H9 (cell line): ENCODE data around the gene REEP1. TPM values are rescaled to one million over a fixed set of nuclear protein-coding genes. Genes with fewer than 3 reads are reported as not detected.

ENCODE experiments used
- DNase-seq: peaks from one replicate; pipeline ENCODE4 v3.0.0-alpha.2; 2017
- H2AFZ ChIP-seq: one replicate; pipeline ENCODE4 v1.6.1; 2013; ENCODE audit warnings: mild to moderate bottlenecking, low read length, control low read depth, moderate library complexity
- H2AK5ac ChIP-seq: 2 replicates; pipeline ENCODE4 v1.6.1; 2013; ENCODE audit warnings: low read length, control low read depth, mixed read lengths; ENCODE audit not compliant: insufficient read length
- H2BK120ac ChIP-seq: one replicate; pipeline ENCODE4 v1.6.1; 2013; ENCODE audit warnings: low read depth, mild to moderate bottlenecking, low read length, control low read depth, inconsistent platforms; ENCODE audit not compliant: poor library complexity, severe bottlenecking
- H2BK12ac ChIP-seq: 2 replicates; pipeline ENCODE4 v1.6.1; 2013; ENCODE audit warnings: low read length, control low read depth, mixed read lengths, low read depth; ENCODE audit not compliant: insufficient read length
- H2BK15ac ChIP-seq: 2 replicates; pipeline ENCODE4 v1.6.1; 2013; ENCODE audit warnings: low read depth, low read length, control low read depth
- H2BK20ac ChIP-seq: one replicate; pipeline ENCODE4 v1.6.1; 2013; ENCODE audit warnings: low read depth, mild to moderate bottlenecking, low read length, control low read depth, inconsistent platforms; ENCODE audit not compliant: poor library complexity, severe bottlenecking
- H2BK5ac ChIP-seq: 2 replicates; pipeline ENCODE4 v1.6.1; 2013; ENCODE audit warnings: low read length, control low read depth, mixed read lengths; ENCODE audit not compliant: insufficient read length
- H3K14ac ChIP-seq: 2 replicates; pipeline ENCODE4 v1.6.1; 2013; ENCODE audit warnings: low read length, control low read depth; ENCODE audit not compliant: insufficient read depth
- H3K18ac ChIP-seq: 2 replicates; pipeline ENCODE4 v1.6.1; 2013; ENCODE audit warnings: low read depth, mild to moderate bottlenecking, mixed read lengths, low read length, control low read depth; ENCODE audit not compliant: insufficient read length
- H3K23ac ChIP-seq: 2 replicates; pipeline ENCODE4 v1.6.1; 2013; ENCODE audit warnings: low read length, control low read depth, mixed read lengths, low read depth; ENCODE audit not compliant: insufficient read length
- H3K23me2 ChIP-seq: 2 replicates; pipeline ENCODE4 v1.6.1; 2013; ENCODE audit warnings: low read depth, mild to moderate bottlenecking, mixed read lengths, low read length, control low read depth; ENCODE audit not compliant: insufficient read length, poor library complexity, severe bottlenecking
- H3K27ac ChIP-seq: 2 replicates; pipeline ENCODE4 v1.5.1; 2013; ENCODE audit warnings: low read length, control low read depth, mixed read lengths, low read depth; ENCODE audit not compliant: insufficient read length
- H3K27me3 ChIP-seq: 2 replicates; pipeline ENCODE4 v1.6.1; 2013; ENCODE audit warnings: low read length, control low read depth, inconsistent platforms; ENCODE audit not compliant: insufficient read depth
- H3K4ac ChIP-seq: 2 replicates; pipeline ENCODE4 v1.6.1; 2013; ENCODE audit warnings: low read depth, mild to moderate bottlenecking, control low read depth, inconsistent platforms, low read length, moderate library complexity
- H3K4me1 ChIP-seq: 2 replicates; pipeline ENCODE4 v1.6.1; 2013; ENCODE audit warnings: low read length, control low read depth, inconsistent platforms; ENCODE audit not compliant: insufficient read depth
- H3K4me2 ChIP-seq: 2 replicates; pipeline ENCODE4 v1.6.1; 2013; ENCODE audit warnings: low read length, control low read depth, mixed read lengths; ENCODE audit not compliant: insufficient read length, insufficient read depth
- H3K56ac ChIP-seq: 2 replicates; pipeline ENCODE4 v1.6.1; 2013; ENCODE audit warnings: low read depth, mild to moderate bottlenecking, mixed read lengths, low read length, control low read depth; ENCODE audit not compliant: insufficient read length
- H3K79me1 ChIP-seq: 2 replicates; pipeline ENCODE4 v1.6.1; 2013; ENCODE audit warnings: low read depth, mild to moderate bottlenecking, moderate library complexity, low read length, control low read depth, inconsistent platforms; ENCODE audit not compliant: insufficient read depth, poor library complexity, severe bottlenecking
- H3K79me2 ChIP-seq: 2 replicates; pipeline ENCODE4 v1.6.1; 2013; ENCODE audit warnings: low read length, control low read depth, inconsistent platforms; ENCODE audit not compliant: insufficient read depth
- H3K9ac ChIP-seq: 2 replicates; pipeline ENCODE4 v1.6.1; 2013; ENCODE audit warnings: low read length, control low read depth, mixed read lengths; ENCODE audit not compliant: insufficient read length; ENCODE audit errors: extremely low read depth
- H3K9me3 ChIP-seq: one replicate; pipeline ENCODE4 v1.6.1; 2013; ENCODE audit warnings: low read depth, low read length, inconsistent platforms; ENCODE audit not compliant: control insufficient read depth
- H3T11ph ChIP-seq: one replicate; pipeline ENCODE4 v1.6.1; 2013; ENCODE audit warnings: mild to moderate bottlenecking, low read length, control low read depth, inconsistent platforms
- H4K20me1 ChIP-seq: one replicate; pipeline ENCODE4 v1.6.1; 2013; ENCODE audit not compliant: control insufficient read depth, insufficient read length, insufficient read depth
- H4K5ac ChIP-seq: 2 replicates; pipeline ENCODE4 v1.6.1; 2013; ENCODE audit warnings: low read depth, mild to moderate bottlenecking, mixed read lengths, low read length, control low read depth; ENCODE audit not compliant: insufficient read length
- H4K8ac ChIP-seq: replicated peaks from 2 replicates; pipeline ENCODE4 v1.6.1; 2013; ENCODE audit warnings: low read length, control low read depth, mixed read lengths, low read depth; ENCODE audit not compliant: insufficient read length
- H4K91ac ChIP-seq: 2 replicates; pipeline ENCODE4 v1.6.1; 2013; ENCODE audit warnings: low read depth, mild to moderate bottlenecking, moderate library complexity, mixed read lengths, low read length, control low read depth; ENCODE audit not compliant: insufficient read length
- H3K27ac Mint-ChIP-seq, 3 experiments: 2 replicates in 2 of 3; 3 replicates in 1 of 3; pipeline ENCODE4 v1.8.0; 2020 to 2021; ENCODE audit warnings: mixed read lengths in 3 of 3, mild to moderate bottlenecking in 1 of 3, moderate library complexity in 1 of 3
- H3K27me3 Mint-ChIP-seq: 2 replicates; pipeline ENCODE4 v1.8.0; 2021; ENCODE audit warnings: low read depth, mild to moderate bottlenecking, moderate library complexity, mixed read lengths
- H3K36me3 Mint-ChIP-seq, 3 experiments: 2 replicates in 2 of 3; 3 replicates in 1 of 3; pipeline ENCODE4 v1.8.0; 2020 to 2021; ENCODE audit warnings: low read depth in 3 of 3, mixed read lengths in 3 of 3; ENCODE audit not compliant: insufficient read depth in 1 of 3
- H3K4me1 Mint-ChIP-seq, 2 experiments: 2 replicates each; pipeline ENCODE4 v1.8.0; 2020; ENCODE audit warnings: mixed read lengths in 2 of 2
- H3K4me3 Mint-ChIP-seq, 2 experiments: 2 replicates in 1 of 2; 3 replicates in 1 of 2; pipeline ENCODE4 v1.8.0; 2020 to 2021; ENCODE audit warnings: mild to moderate bottlenecking in 2 of 2, mixed read lengths in 2 of 2, moderate library complexity in 1 of 2
- H3K9me3 Mint-ChIP-seq, 2 experiments: 2 replicates in 1 of 2; 3 replicates in 1 of 2; pipeline ENCODE4 v1.8.0; 2020; ENCODE audit warnings: mild to moderate bottlenecking in 2 of 2, mixed read lengths in 2 of 2, moderate library complexity in 1 of 2
- WGBS: extraction: QIAGEN DNeasy Blood & Tissue Kit; methylation state at CpG from one replicate; pipeline ENCODE4 v1.1.7; 2013; ENCODE audit warnings: missing lambda C conversion rate, low lambda C conversion rate, mixed read lengths; ENCODE audit not compliant: insufficient read length; ENCODE audit errors: extremely low coverage; 5-methylcytosine and 5-hydroxymethylcytosine counted together
- total RNA-seq: library from RNA; stranded (reverse); gene quantifications from 2 replicates; pipeline ENCODE4 v1.2.1, GENCODE V29; 2021
- TF ChIP-seq, protein P1 (sequence below): fragments of 200-600 bp; sonication (generic); conservative IDR thresholded peaks from 3 replicates; pipeline ENCODE4 v1.8.0; 2021; ENCODE audit warnings: antibody characterized with exemption, mild to moderate bottlenecking

REEP1 gene
- total RNA-seq, 1 experiment from 2014 or later = 1.3 TPM

DNA sequence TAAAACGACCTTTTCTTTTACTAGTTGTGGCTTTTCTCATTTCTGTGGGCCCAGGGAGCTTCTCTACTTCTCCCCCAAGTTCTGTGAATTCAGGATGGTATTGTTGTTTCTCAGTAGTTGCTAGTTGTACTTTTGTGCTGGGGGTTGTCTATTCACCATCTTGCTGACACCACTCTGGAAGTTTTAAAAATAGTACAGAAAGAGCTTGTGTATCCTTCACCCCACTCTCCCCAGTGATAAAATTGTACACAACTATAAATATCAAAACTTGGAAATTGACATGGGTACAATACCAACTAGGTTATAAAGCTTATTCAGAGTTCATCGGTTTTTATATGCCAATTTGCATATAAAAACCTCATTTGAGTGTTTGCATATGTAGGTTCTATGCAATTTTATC, 45.3 kb upstream of the REEP1 start:
- H3K4me3 Mint-ChIP-seq = no peak overlapping the region
- H2BK15ac ChIP-seq = no peak overlapping the region

More for the DNA sequence above, 45.3 kb upstream of the REEP1 start:
- no peaks in the 10 kb centered on the region for H3K4me1 Mint-ChIP-seq
- H3K27me3 Mint-ChIP-seq = peaks cover 4% of the 10 kb centered on the region
- H3K56ac ChIP-seq = no peak overlapping the region
- no peaks in the 10 kb centered on the region for H3K9me3 Mint-ChIP-seq
- H3K27ac Mint-ChIP-seq = no peak overlapping the region
- WGBS = no CpG with 5 or more reads among the region's 2 CpGs
- H4K5ac ChIP-seq = no peak overlapping the region
- no peak overlapping the region for H2BK20ac ChIP-seq
- H4K91ac ChIP-seq = no peak overlapping the region
- H3K14ac ChIP-seq = no peak overlapping the region
- TF ChIP-seq, protein P1, sequence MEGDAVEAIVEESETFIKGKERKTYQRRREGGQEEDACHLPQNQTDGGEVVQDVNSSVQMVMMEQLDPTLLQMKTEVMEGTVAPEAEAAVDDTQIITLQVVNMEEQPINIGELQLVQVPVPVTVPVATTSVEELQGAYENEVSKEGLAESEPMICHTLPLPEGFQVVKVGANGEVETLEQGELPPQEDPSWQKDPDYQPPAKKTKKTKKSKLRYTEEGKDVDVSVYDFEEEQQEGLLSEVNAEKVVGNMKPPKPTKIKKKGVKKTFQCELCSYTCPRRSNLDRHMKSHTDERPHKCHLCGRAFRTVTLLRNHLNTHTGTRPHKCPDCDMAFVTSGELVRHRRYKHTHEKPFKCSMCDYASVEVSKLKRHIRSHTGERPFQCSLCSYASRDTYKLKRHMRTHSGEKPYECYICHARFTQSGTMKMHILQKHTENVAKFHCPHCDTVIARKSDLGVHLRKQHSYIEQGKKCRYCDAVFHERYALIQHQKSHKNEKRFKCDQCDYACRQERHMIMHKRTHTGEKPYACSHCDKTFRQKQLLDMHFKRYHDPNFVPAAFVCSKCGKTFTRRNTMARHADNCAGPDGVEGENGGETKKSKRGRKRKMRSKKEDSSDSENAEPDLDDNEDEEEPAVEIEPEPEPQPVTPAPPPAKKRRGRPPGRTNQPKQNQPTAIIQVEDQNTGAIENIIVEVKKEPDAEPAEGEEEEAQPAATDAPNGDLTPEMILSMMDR = no peak
- no peak overlapping the region for H2AK5ac ChIP-seq
- no peak overlapping the region for H3K23ac ChIP-seq
- no peaks in the 10 kb centered on the region for H3K9me3 ChIP-seq
- no peaks in the 10 kb centered on the region for H3K79me2 ChIP-seq
- no peaks in the 10 kb centered on the region for H3K4me1 ChIP-seq
- no peaks in the 10 kb centered on the region for H3K36me3 Mint-ChIP-seq
- H3K23me2 ChIP-seq = no peaks in the 10 kb centered on the region
- no peak overlapping the region for H3K27ac ChIP-seq
- H3K27me3 ChIP-seq = no peaks in the 10 kb centered on the region
- no peak for DNase-seq
- H3K79me1 ChIP-seq = no peaks in the 10 kb centered on the region
- H3K4ac ChIP-seq = no peak overlapping the region
- H3K4me2 ChIP-seq = no peak overlapping the region
- H3K18ac ChIP-seq = no peak overlapping the region
- H3T11ph ChIP-seq = no peak overlapping the region
- H3K9ac ChIP-seq = no peak overlapping the region
- H2BK5ac ChIP-seq = no peak overlapping the region
- no peak overlapping the region for H2BK120ac ChIP-seq
- H2AFZ ChIP-seq = no peak overlapping the region
- no peaks in the 10 kb centered on the region for H4K20me1 ChIP-seq
- no peak overlapping the region for H4K8ac ChIP-seq
- H2BK12ac ChIP-seq = no peak overlapping the region
